ENCODE measurements around the gene ATP8B3. TPM values are rescaled to one million over a fixed set of nuclear protein-coding genes. Genes with fewer than 3 reads are reported as not detected.
A peak's percentile ranks its signal among the peaks of the same experiment; 100 is the strongest.

The ATP8B3 gene
- total and polyA plus RNA-seq, 3 donors from 2014 or later = 33.2 to 84.2 (median 38.0) TPM

DNA sequence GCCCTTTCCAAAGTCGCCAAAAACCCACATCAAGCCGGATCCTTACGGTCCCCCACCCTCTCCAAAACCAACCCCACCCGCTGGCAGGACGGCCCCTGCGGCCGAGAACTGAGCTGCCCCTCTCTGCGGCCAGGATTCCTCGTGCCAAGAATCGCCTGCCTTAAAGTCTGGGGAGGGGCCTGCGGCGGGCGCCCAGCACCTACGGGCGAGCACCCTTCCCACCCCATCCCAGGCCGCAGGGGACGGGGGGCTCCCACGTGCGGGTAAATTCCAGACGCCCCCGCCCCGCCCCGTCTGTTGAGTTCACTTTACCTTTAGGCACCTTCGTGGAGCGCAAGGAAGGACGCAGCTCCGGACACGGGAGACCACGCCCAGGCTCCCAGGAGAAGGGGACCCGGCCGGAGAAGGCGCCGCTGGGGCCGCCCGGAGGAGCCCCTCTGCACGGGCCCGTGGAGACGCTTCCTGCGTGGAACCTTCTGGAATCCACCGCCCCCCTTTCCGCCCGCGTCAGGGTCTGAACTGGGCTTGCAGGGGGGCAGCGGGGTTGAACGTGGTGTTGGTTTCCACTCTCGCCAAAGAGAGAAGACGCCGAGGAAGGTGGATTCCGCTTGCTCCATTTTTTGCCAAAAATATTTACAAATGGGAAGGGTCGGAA is 36.0 kb downstream of the ATP8B3 start:
- Histone ChIP-seq H3K27me3 (peaks cover 4% of the 10 kb centered on the region), H3K9me3 (no peaks in the 10 kb centered on the region), H3K27ac (no peak overlapping the region), H3K4me1 (no peaks in the 10 kb centered on the region), H3K4me3 (peak overlapping the region in 1 of 2 donors; percentile 21), H3K36me3 (ENCODE audit: low read depth, missing control alignments) (no peaks in the 10 kb centered on the region)
- WGBS, 2 donors = 2 to 6% methylated on average over 13 to 31 of the region's 50 CpGs
- no peak for TF ChIP-seq POLR2A (IDR thresholded peaks at IDR 0.05)
- TF ChIP-seq, protein P1, sequence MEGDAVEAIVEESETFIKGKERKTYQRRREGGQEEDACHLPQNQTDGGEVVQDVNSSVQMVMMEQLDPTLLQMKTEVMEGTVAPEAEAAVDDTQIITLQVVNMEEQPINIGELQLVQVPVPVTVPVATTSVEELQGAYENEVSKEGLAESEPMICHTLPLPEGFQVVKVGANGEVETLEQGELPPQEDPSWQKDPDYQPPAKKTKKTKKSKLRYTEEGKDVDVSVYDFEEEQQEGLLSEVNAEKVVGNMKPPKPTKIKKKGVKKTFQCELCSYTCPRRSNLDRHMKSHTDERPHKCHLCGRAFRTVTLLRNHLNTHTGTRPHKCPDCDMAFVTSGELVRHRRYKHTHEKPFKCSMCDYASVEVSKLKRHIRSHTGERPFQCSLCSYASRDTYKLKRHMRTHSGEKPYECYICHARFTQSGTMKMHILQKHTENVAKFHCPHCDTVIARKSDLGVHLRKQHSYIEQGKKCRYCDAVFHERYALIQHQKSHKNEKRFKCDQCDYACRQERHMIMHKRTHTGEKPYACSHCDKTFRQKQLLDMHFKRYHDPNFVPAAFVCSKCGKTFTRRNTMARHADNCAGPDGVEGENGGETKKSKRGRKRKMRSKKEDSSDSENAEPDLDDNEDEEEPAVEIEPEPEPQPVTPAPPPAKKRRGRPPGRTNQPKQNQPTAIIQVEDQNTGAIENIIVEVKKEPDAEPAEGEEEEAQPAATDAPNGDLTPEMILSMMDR (IDR thresholded peaks at IDR 0.05) = no peak
- intact Hi-C loops (cut with DNase I; ENCODE audit: low total_unique reads) = no loop called here
- no peak for DNase-seq

DNA sequence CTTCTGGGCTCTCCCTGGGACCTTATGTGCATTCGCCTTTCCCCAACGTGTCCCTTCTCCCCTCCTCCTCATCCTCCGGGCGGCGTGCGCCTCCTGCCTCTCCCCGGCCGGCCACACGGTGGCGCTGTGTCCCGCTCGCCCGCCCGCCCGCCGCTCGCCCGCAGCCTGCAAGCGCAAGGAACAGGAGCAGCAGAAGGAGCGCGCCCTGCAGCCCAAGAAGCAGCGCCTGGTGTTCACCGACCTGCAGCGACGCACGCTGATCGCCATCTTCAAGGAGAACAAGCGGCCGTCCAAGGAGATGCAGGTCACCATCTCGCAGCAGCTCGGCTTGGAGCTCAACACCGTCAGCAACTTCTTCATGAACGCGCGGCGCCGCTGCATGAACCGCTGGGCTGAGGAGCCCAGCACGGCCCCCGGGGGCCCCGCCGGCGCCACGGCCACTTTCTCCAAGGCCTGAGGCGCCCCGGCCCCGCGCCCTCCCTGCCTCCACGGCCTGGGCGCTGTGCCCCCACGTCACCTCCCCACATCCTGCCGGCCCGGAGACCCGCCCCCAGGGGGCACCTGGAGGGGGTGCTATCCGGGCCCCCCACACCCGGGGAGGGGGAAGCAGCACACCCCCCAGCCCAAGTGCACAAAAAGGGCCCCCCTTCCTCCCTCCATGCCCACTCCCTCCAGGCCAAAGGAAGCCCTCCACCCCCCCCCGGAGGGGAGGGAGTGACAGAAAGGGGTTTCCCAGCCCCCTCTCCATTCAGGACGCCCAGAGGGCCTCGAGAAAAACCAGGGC is 36.9 kb downstream of the ATP8B3 start:
- H3K4me1 ChIP-seq = no peaks in the 10 kb centered on the region
- H3K4me3 ChIP-seq = peak overlapping the region in 1 of 2 donors; percentile 21
- WGBS, 2 donors = 9 to 12% methylated on average over 4 to 50 of the region's 59 CpGs
- no peaks in the 10 kb centered on the region for H3K36me3 ChIP-seq (ENCODE audit: low read depth, missing control alignments)
- intact Hi-C loops (cut with DNase I; ENCODE audit: low total_unique reads) = no loop called here
- peak; percentile 31 for DNase-seq
- no peak overlapping the region for H3K27ac ChIP-seq
- H3K27me3 ChIP-seq = peaks cover 4% of the 10 kb centered on the region
- TF ChIP-seq, protein P1 (IDR thresholded peaks at IDR 0.05) = peak in 2 of 3 experiments; percentile 54 to 57
- TF ChIP-seq POLR2A (IDR thresholded peaks at IDR 0.05) = no peak
- H3K9me3 ChIP-seq = no peaks in the 10 kb centered on the region

DNA sequence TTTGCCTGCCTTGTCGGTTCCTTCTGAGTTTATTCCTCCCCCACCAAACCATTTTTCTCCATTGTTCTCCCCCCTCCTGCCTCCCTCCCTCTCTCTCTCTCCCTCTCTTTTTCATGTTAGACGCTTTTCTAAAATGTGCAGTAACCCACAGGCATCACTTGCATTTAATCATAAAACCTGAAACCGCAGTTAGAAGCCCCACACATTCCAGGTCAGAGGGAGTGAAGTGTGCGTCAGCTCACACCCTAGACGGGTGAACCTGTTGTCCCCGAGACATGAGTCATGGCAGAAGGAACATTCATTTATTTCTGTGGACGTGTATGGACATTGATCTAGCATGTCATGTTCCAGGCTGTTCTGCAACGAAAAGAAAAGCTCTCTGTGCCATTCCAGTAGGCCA is 38.9 kb downstream of the ATP8B3 start:
- 56 to 61% methylated on average over 7 to 8 of the region's 8 CpGs for WGBS, 2 donors
- intact Hi-C loops (cut with DNase I; ENCODE audit: low total_unique reads) = no loop called here

DNA sequence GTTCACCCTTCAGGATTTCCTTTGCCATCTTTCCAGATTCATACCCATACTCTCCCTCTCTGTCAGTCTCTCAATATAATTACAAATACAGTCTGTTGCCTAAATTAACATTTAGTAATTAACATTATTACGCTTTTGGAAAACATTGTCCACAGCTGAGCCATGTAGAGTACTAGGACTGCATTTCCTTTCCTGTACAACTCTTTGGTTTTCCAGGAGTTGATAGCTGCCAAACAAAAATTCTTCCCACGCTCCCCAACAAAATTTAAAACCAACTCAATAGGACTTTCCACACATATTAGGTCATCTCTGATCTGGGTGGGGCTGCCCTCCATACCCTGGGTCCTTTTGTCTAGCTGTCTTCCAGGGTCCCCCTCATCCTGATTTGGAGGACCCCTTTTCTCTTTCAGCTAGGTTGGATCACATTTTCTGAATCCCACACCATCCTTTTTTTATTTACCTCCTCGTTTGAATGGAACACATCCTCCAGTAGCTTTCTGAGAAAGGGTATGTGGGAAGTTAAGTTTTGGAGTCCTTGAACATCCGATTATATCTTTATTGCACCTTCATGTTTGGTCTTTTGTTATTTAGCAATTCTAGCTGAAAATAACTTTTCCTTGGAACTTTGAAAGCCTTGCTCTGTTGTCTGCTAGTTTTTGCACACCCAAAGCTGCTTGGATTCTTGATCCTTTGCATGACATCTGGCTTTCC is 41.1 kb downstream of the ATP8B3 start:
- peaks cover 2% of the 10 kb centered on the region for H3K27me3 ChIP-seq
- no peak for DNase-seq
- H3K4me1 ChIP-seq = no peaks in the 10 kb centered on the region
- no peak overlapping the region for H3K4me3 ChIP-seq
- no peaks in the 10 kb centered on the region for H3K36me3 ChIP-seq (ENCODE audit: low read depth, missing control alignments)
- 84 to 85% methylated on average over 4 of the region's 4 CpGs for WGBS, 2 donors
- TF ChIP-seq POLR2A (IDR thresholded peaks at IDR 0.05) = no peak
- TF ChIP-seq, protein P1 (IDR thresholded peaks at IDR 0.05) = no peak
- no peak overlapping the region for H3K27ac ChIP-seq
- H3K9me3 ChIP-seq = no peaks in the 10 kb centered on the region
- intact Hi-C loops (cut with DNase I; ENCODE audit: low total_unique reads) = no loop called here

More for the DNA sequence above, 38.9 kb downstream of the ATP8B3 start:
- no peak for DNase-seq
- Histone ChIP-seq H3K27ac (no peak overlapping the region), H3K27me3 (peaks cover 4% of the 10 kb centered on the region), H3K36me3 (ENCODE audit: low read depth, missing control alignments) (no peaks in the 10 kb centered on the region), H3K9me3 (no peaks in the 10 kb centered on the region), H3K4me1 (no peaks in the 10 kb centered on the region), H3K4me3 (no peak overlapping the region)
- TF ChIP-seq, protein P1 (IDR thresholded peaks at IDR 0.05) = no peak
- no peak for TF ChIP-seq POLR2A (IDR thresholded peaks at IDR 0.05)

Measured in testis (tissue), 3 donors.